B cell (primary cell): ENCODE data around the gene PNPLA5. TPM values are rescaled to one million over a fixed set of nuclear protein-coding genes. Genes with fewer than 3 reads are reported as not detected.

Experiments used
- ATAC-seq: fragments of 200-7000 bp; cut with Tn5 transposase; one replicate; pipeline ENCODE4 v1.10.0; 2021; ENCODE audit warnings: low read depth, mild to moderate bottlenecking, moderate number of reproducible peaks, moderate library complexity
- CTCF ChIA-PET: fragments of 350-600 bp; sonication (Branson Sonifier 250); formaldehyde crosslinking; loops from one replicate; lab custom pipeline; 2021; ENCODE audit warnings: antibody characterized with exemption, inconsistent platforms; lab: Charles Lee
- POLR2A ChIA-PET: fragments of 350-600 bp; sonication (Branson Sonifier 250); formaldehyde crosslinking; loops from one replicate; lab custom pipeline; 2021; ENCODE audit warnings: antibody characterized with exemption; lab: Charles Lee
- DNase-seq: peaks from one replicate; pipeline ENCODE4 v3.0.0; 2013
- H2AFZ ChIP-seq: 2 replicates; pipeline ENCODE4 v1.6.1; 2012; ENCODE audit warnings: mild to moderate bottlenecking, low read depth, low read length; ENCODE audit not compliant: insufficient read depth, poor library complexity, severe bottlenecking
- H3K27ac ChIP-seq, 2 donors: 1 replicate in 1 of 2; 2 replicates in 1 of 2; pipeline ENCODE4 v1.5.1; 2012 to 2013; ENCODE audit warnings: low read length in 2 of 2, mild to moderate bottlenecking in 2 of 2, moderate library complexity in 1 of 2
- H3K27me3 ChIP-seq, 4 experiments: fragments of 200-600 bp in 1 of 4; sonication (generic) in 1 of 4; replicated peaks in 1 of 4; 1 replicate in 2 of 4; 2 replicates in 2 of 4; pipeline versions ENCODE4 v1.6.1 to v1.7.0; 2013 to 2016; ENCODE audit warnings: low read length in 3 of 4, mild to moderate bottlenecking in 2 of 4, mixed read lengths in 1 of 4, moderate library complexity in 1 of 4; ENCODE audit not compliant: insufficient read depth in 4 of 4, control insufficient read depth in 3 of 4; ENCODE audit errors: control extremely low read depth in 1 of 4
- H3K36me3 ChIP-seq, 2 experiments: replicated peaks in 1 of 2; 1 replicate in 1 of 2; 2 replicates in 1 of 2; pipeline versions ENCODE4 v1.6.1 to v1.7.1; 2013; ENCODE audit warnings: low read length in 1 of 2; ENCODE audit not compliant: insufficient read depth in 2 of 2, control insufficient read depth in 1 of 2; ENCODE audit errors: control extremely low read depth in 1 of 2, extremely low read depth in 1 of 2
- H3K4me1 ChIP-seq, 2 donors: fragments of 200-600 bp in 1 of 2; sonication (generic) in 1 of 2; 1 replicate in 1 of 2; 2 replicates in 1 of 2; pipeline versions ENCODE4 v1.5.1 to v1.6.1; 2013 to 2017; ENCODE audit warnings: low read length in 2 of 2; ENCODE audit not compliant: control insufficient read depth in 2 of 2, insufficient read depth in 2 of 2
- H3K4me2 ChIP-seq: replicated peaks from 2 replicates; pipeline ENCODE3; 2012; ENCODE audit warnings: mild to moderate bottlenecking, low read depth, low read length; ENCODE audit not compliant: poor library complexity, severe bottlenecking
- H3K4me3 ChIP-seq, 5 experiments: fragments of 200-600 bp in 1 of 5; sonication (generic) in 1 of 5; 1 replicate in 3 of 5; 2 replicates in 2 of 5; pipeline versions ENCODE4 v1.5.1 to v1.7.0; 2011 to 2016; ENCODE audit warnings: low read length in 4 of 5, mild to moderate bottlenecking in 4 of 5, low read depth in 2 of 5, control low read depth in 1 of 5, moderate library complexity in 1 of 5; ENCODE audit not compliant: insufficient read depth in 1 of 5; ENCODE audit errors: control extremely low read depth in 1 of 5, extremely low read depth in 1 of 5
- H3K79me2 ChIP-seq: fragments of 200-600 bp; sonication (generic); one replicate; pipeline ENCODE4 v1.6.0; 2016; ENCODE audit warnings: low read length; ENCODE audit not compliant: control insufficient read depth, insufficient read depth
- H3K9ac ChIP-seq: fragments of 200-600 bp; sonication (generic); 2 replicates; pipeline ENCODE4 v1.6.1; 2017; ENCODE audit warnings: mild to moderate bottlenecking, low read length, moderate library complexity
- H3K9me3 ChIP-seq, 3 donors: one replicate each; pipeline versions ENCODE4 v1.6.1 to v1.7.1; 2013; ENCODE audit warnings: low read length in 2 of 3; ENCODE audit not compliant: control insufficient read depth in 2 of 3, insufficient read depth in 1 of 3; ENCODE audit errors: control extremely low read depth in 1 of 3
- H4K20me1 ChIP-seq: 2 replicates; pipeline ENCODE4 v1.6.0; 2012; ENCODE audit warnings: mild to moderate bottlenecking, low read length; ENCODE audit not compliant: insufficient read depth, control insufficient read depth, poor library complexity, severe bottlenecking
- H3K27ac Mint-ChIP-seq: one replicate; pipeline ENCODE4 v1.8.0; 2021; ENCODE audit warnings: mixed read lengths
- H3K27me3 Mint-ChIP-seq: one replicate; pipeline ENCODE4 v1.8.0; 2021; ENCODE audit warnings: mixed read lengths
- H3K4me1 Mint-ChIP-seq: one replicate; pipeline ENCODE4 v1.8.0; 2021; ENCODE audit warnings: mixed read lengths
- H3K4me3 Mint-ChIP-seq: one replicate; pipeline ENCODE4 v1.8.0; 2021; ENCODE audit warnings: mixed read lengths
- H3K9me3 Mint-ChIP-seq: one replicate; pipeline ENCODE4 v1.8.0; 2022; ENCODE audit warnings: mixed read lengths; ENCODE audit not compliant: insufficient read depth
- CTCF ChIP-seq: fragments of 200-600 bp; IDR thresholded peaks from one replicate; pipeline ENCODE4 v1.8.0; 2022; ENCODE audit warnings: antibody characterized with exemption, mild to moderate bottlenecking
- EZH2 ChIP-seq: IDR thresholded peaks from 2 replicates; pipeline ENCODE4 v1.6.1; 2012; ENCODE audit warnings: borderline replicate concordance, low read depth, mild to moderate bottlenecking, moderate library complexity, low read length; ENCODE audit not compliant: insufficient read depth, poor library complexity, severe bottlenecking
- WGBS: methylation state at CpG from one replicate; pipeline ENCODE4 v1.1.5; 2013; ENCODE audit warnings: missing lambda C conversion rate; ENCODE audit not compliant: insufficient coverage; 5-methylcytosine and 5-hydroxymethylcytosine counted together
- intact Hi-C: fragments of 100-400 bp; cut with micrococcal nuclease; formaldehyde crosslinking; loops from one replicate; pipeline ENCODE4 v1.10.0; 2022
- polyA plus RNA-seq: library from polyadenylated mRNA; depleted of rRNA; stranded (reverse); fragments of >200 nt; gene quantifications from 2 replicates; pipeline ENCODE4 v1.2.3, GENCODE V29; 2012
- total RNA-seq, 2 donors: library from RNA; stranded (reverse); fragments of 120-200 nt in 1 of 2; gene quantifications; 1 replicate in 1 of 2; 2 replicates in 1 of 2; pipeline versions ENCODE4 v1.2.3 to v1.2.4, GENCODE V29; 2013 to 2022

PNPLA5 gene
- total and polyA plus RNA-seq, 2 donors (not counting 1 experiment from before 2014, with no cell fraction given), result not detected

GRCh38 chr22:43831561-43832392 lies 60.0 kb downstream of the PNPLA5 start:
- Histone ChIP-seq H3K27me3 (no peaks in the 10 kb centered on the region), H2AFZ (no peak overlapping the region), H3K79me2 (no peaks in the 10 kb centered on the region), H3K9ac (no peak overlapping the region), H3K4me3 (no peak overlapping the region), H3K27ac (no peak overlapping the region), H4K20me1 (no peaks in the 10 kb centered on the region), H3K4me1 (no peaks in the 10 kb centered on the region), H3K9me3 (no peaks in the 10 kb centered on the region), H3K36me3 (no peaks in the 10 kb centered on the region), H3K4me2 (no peak overlapping the region)
- no peak for DNase-seq
- peaks cover 5% of the 10 kb centered on the region for H3K27me3 Mint-ChIP-seq
- no peak overlapping the region for H3K4me3 Mint-ChIP-seq
- TF ChIP-seq CTCF, result no peak
- no peak for TF ChIP-seq EZH2
- no peaks in the 10 kb centered on the region for H3K9me3 Mint-ChIP-seq
- ChIA-PET CTCF (no interaction called here), POLR2A (no interaction called here)
- no peak overlapping the region for H3K27ac Mint-ChIP-seq
- ATAC-seq, result no peak
- intact Hi-C loops, result no loop called here
- no peaks in the 10 kb centered on the region for H3K4me1 Mint-ChIP-seq
- WGBS, result 92% methylated on average over 29 of the region's 33 CpGs

GRCh38 chr22:43830931-43831560 lies 60.8 kb downstream of the PNPLA5 start:
- no peaks in the 10 kb centered on the region for H3K9me3 ChIP-seq
- H4K20me1 ChIP-seq, result no peaks in the 10 kb centered on the region
- no peak overlapping the region for H3K4me2 ChIP-seq
- intact Hi-C loops, result no loop called here
- no peaks in the 10 kb centered on the region for H3K36me3 ChIP-seq
- no peaks in the 10 kb centered on the region for H3K9me3 Mint-ChIP-seq
- H3K27ac Mint-ChIP-seq, result no peak overlapping the region
- H3K4me1 Mint-ChIP-seq, result no peaks in the 10 kb centered on the region
- H3K27me3 Mint-ChIP-seq, result peaks cover 5% of the 10 kb centered on the region
- no peaks in the 10 kb centered on the region for H3K4me1 ChIP-seq
- ChIA-PET POLR2A (no interaction called here), CTCF (no interaction called here)
- no peaks in the 10 kb centered on the region for H3K79me2 ChIP-seq
- H2AFZ ChIP-seq, result no peak overlapping the region
- H3K9ac ChIP-seq, result no peak overlapping the region
- H3K27ac ChIP-seq, result no peak overlapping the region
- no peak for ATAC-seq
- H3K4me3 ChIP-seq, result no peak overlapping the region
- 95% methylated on average over 12 of the region's 12 CpGs for WGBS
- H3K27me3 ChIP-seq, result no peaks in the 10 kb centered on the region
- H3K4me3 Mint-ChIP-seq, result no peak overlapping the region
- TF ChIP-seq EZH2, result no peak
- no peak for TF ChIP-seq CTCF
- no peak for DNase-seq
